Stimulated activated CD4-positive, alpha-beta T cell treated with anti-CD3 and anti-CD28 coated beads, Interleukin-1b, Interleukin-23, amount 100 ng/mL, for 24 hours (primary cell): ENCODE data around the gene ACR.
A peak's percentile ranks its signal among the peaks of the same experiment; 100 is the strongest.
"Not testable (repeated sequence)": the region's sequence is repeated elsewhere in the genome, so short reads cannot be mapped to it uniquely, and the experiment has no call there.

ENCODE experiments used
- DNase-seq, 4 experiments: peaks; one replicate each; pipeline ENCODE4 v3.0.0-alpha.2; 2020; ENCODE audit warnings: low read depth in 4 of 4, low spot score in 1 of 4

Gene ACR

DNA sequence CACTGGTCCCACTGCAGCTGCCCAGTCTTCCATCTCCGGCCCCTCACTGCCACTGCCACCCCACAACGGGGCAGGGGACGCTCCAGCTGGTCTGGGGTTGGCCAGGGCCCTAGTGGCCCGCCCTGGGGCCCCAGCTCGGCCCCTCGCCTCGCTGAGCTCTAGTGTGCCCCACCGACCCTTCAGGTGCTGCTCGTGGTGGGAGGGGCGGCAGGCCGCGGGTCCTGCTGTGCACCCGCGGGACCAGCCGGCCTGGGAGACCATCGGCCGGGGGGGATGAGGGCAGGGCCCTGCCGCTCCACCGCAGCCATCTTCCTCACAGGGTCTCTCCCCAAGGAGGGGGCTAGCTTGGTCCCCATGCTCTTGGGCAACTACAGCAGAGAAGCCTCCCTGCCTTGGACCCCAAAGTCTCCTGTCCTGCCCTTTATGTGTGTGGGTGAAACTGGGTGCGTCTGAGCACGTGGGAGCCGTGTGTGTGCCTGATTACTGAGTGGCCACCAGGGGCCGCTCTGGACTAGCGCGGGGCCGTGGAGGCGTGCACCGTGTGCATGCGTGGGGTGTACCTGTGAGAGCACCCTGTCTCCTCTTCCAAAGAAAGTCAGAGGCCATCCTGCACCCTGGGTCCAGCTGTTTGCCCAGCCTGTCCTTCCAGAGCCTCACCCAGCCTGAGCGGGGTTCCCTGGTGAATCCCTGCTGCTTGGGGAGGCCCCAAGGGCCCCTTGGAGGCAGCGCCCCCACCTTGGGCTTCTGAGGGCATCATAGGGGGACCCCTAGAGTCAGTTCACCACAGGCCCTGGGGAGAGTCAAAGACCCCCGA lies 6.0 kb upstream of the ACR start:
- peak; percentile 7 to 43 (median 22) for DNase-seq

DNA sequence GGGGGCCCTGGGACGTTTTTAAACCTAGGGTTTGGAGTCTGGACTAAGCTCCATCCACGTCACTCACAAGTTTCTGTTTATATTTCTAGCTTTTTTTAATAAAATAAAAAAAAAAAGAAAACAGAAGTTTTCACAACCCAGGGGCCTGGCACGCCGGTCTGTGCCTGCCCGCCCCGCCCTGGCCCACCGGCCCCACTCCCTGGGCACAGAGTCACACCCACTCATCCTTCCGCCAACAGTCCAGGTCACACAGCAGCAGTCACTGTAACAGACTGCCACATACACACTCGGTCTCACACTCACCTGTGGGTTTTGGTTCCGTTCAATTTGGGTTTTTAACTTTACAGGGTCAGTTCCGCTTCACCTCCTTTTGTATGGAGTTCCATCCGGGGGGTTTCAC lies 5.3 kb upstream of the ACR start:
- no peak for DNase-seq

DNA sequence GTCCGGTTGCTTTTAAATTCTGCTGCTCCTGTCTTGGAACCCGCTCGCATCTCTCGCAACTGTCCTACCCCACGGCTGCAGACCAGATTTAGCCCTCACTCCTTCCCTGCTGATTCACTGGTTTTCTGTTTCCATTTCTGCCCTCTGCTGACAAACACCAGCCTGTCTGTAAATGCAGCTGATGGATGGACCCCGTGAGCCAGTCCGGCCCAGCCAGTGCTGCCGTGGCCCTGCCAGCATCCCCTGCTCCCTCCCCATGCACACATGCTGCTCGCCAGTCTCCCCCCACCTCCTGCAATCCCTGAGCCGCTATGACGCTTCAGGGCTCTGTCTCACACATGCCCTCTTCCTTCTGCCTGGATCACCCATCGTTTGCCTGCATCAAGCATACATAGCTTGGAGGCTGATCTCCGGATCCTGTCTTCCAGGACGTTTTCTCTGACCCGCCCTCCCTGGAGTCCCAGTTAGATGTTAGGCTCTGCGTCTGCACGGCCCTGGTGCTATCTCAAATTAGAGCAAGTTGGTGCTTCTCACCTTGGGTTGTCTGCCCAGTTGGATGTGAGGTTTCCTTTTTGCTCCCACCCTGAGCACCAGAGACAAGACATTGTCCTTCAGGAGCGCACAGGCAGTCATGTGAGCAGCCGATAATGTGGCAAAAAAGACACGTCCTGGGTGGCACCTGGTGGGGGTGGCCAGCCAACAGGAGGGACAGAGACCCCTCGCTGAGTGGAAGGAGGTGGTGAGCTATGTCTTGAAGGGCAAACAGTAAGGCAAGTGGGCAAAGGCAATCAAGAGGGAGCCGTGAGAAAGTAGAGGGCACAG lies 4.3 kb upstream of the ACR start:
- DNase-seq, result no peak

DNA sequence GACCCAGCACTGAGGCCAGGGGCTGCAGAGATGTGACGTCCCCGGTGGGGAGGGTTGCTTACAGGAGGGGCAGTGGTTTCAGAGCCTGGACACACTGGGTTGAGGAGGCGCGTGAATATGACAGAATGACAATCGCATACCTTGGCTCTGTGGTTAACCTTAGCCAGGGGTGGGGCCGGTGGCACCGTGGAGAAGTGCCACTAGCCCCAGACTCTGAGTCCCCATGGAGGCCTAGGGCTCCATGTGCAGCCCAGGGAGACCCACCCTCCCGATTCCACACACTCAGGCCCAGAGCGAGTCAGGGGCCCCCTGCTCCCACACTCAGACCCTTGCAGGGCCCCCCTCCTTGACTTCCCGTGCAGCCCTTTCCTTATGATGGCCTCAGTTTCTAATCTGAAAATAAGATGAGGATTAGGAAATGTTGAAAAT lies 3.6 kb upstream of the ACR start:
- DNase-seq, result no peak

DNA sequence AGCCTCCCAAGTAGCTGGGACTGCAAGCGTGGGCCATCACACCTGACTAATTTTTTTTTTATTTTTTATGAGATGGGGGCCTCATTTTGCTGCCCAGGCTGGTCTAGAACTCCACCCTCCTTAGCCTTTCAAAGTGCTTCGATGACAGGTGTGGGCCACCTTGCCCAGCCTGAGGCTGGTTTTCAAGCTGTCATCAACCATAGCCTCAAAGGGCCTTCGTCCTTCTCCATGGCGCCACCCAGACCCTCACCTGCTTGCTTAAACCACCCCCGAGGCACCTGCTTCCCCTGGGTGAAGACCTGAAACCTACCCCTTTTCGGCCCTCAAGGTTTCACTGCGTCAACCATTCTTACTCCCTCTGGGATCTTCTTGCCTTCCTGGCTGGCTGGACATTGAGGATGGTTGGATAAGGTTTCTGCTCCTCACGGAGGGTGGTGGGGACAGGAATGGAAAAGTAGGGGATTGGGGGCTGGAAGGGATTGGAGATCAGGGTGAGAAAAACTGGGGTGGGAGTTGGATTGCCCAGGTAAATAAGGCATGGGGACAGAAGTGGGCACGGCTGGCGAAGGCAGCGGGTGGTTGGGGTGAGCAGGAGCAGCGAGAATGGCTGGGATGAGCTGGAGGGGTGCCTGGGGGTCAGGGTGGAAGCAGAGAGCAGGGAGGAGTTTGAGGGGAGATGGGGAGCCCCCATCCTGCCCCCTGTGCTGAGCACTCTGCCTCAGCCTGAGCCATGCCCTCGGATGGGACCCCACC lies 2.8 kb upstream of the ACR start:
- DNase-seq, result no peak

DNA sequence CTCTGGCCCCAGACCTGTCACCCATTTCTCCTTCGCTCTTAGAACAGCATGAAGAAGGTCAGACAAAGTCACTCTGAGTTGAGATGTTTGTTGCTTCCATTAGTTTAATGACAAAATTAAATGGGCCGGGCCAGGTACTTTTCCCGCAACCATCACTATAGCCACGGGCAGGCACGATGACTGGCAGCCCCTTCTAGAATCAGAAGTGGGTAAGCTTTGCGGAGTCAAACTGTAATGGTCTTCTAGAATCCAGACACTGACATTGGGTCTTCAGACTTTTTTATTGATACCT lies 2.3 kb upstream of the ACR start:
- no peak for DNase-seq

DNA sequence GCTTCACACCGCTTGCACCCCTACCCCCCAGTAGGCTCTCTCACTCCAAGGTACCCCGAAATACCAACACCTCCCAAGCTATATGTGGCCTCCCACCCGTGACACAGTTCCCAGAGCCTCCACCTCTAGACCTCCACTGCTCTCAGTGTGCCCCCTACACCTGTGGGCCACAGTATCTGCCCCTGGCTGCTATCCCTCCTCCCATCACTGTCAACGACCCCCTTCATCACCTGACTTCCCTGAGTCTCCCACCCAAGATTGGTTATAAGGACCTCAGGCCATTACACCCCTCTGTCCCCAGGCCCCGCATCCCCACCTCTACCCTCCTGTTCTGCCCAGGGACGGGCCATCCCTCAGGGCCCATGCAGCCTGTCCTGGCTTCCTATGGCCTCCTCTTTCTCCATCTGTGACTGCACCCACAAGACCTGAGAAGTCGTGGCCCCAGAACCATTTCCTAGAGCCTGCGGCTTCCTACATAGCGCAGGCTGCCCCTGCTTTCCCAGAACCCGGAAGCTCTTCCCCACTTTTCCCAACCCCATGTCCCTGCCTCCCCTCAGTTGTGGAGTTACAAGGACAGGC lies 734 bp downstream of the ACR start:
- DNase-seq, result no peak

DNA sequence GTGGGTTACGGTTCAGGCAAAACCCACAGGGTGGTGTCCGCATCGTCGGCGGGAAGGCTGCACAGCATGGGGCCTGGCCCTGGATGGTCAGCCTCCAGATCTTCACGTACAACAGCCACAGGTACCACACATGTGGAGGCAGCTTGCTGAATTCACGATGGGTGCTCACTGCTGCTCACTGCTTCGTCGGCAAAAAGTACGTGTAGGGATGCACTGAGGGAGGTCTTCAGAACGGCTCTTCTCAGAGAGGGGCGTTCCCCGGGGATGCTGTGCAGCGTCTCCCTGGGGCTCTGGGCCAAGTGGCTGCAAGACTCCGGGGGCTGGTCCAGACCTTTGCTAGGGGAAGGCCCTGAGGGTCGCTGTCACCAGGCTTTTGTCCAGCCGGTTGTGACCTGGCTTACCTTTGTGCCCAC lies 1.3 kb downstream of the ACR start:
- no peak for DNase-seq

DNA sequence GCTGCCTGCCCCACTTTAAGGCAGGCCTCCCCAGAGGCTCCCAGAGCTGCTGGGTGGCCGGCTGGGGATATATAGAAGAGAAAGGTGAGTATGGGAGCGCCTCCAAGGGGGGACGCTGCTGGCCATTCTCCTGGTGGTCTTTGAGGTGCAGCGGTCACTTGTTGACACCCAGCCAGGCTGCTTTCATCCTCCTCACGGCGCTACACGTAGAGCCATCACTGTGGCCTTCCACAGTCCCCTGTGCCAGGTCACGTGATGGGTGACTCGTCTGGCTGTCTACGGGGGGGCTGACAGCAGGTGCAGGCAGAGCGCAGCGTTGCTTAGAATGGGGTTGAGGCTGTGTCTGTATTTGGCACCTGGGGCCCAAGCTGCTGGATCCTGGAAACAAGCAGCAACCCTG lies 1.9 kb downstream of the ACR start:
- no peak for DNase-seq

DNA sequence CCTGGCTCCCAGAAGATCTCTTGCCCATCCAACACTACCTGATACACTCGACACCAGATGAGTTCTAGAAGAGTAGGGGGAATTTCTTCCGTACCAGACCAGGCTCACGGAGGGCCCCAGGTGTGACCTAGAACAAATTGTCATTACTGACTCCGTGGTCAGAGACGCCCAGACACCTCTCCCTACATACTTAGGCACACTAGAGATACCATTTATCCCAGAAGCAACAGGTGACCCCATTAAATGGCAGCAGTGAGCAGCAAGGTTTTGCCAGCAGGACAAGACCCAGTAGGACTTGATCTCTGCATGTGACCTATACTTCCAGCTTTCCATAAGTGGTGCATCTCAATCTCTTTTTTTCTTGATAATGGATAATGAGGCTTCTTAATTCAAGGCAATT lies 2.7 kb downstream of the ACR start:
- DNase-seq, result not testable (repeated sequence)

DNA sequence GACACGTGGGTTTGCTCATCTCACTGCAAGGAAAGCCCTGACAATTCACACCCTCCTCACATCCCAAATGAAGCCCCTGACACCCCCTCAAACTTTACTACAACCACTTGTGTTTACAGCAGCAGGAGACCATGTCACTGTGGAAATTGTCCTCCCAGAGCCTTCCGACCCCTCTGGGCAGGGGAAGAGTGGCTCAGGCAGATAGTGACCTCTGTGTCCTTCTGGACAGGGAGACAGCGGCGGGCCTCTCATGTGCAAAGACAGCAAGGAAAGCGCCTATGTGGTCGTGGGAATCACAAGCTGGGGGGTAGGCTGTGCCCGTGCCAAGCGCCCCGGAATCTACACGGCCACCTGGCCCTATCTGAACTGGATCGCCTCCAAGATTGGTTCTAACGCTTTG lies 6.4 kb downstream of the ACR start:
- not testable (repeated sequence) for DNase-seq

DNA sequence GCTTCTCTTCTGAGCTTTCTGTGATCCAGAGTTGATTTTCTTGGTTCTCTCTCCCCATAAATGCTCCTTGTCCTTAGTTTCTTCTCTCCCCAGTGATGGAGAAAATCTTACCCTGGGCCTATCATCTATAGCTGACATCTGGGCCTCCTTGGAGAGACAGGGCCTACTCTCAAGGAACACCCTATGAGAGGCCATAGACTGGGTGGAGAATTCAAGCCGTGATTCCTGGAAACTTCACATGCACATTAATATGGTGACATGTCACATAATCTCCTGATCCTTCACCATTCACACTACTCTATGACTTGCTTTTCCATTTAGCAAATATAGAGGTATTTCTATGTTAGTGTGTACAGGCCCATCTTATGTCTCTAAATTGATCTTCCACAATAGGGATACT lies 9.5 kb downstream of the ACR start:
- not testable (repeated sequence) for DNase-seq

DNA sequence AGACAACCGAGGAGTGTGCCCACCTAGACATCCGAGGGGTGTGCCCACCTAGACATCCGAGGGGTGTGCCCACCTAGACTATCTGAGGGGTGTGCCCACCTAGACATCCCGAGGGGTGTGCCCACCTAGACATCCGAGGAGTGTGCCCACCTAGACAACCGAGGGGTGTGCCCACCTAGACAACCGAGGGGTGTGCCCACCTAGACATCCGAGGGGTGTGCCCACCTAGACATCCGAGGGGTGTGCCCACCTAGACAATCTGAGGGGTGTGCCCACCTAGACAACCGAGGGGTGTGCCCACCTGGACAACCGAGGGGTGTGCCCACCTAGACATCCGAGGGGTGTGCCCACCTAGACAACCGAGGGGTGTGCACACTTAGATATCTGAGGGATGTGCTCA lies 10.6 kb downstream of the ACR start:
- not testable (repeated sequence) for DNase-seq

DNA sequence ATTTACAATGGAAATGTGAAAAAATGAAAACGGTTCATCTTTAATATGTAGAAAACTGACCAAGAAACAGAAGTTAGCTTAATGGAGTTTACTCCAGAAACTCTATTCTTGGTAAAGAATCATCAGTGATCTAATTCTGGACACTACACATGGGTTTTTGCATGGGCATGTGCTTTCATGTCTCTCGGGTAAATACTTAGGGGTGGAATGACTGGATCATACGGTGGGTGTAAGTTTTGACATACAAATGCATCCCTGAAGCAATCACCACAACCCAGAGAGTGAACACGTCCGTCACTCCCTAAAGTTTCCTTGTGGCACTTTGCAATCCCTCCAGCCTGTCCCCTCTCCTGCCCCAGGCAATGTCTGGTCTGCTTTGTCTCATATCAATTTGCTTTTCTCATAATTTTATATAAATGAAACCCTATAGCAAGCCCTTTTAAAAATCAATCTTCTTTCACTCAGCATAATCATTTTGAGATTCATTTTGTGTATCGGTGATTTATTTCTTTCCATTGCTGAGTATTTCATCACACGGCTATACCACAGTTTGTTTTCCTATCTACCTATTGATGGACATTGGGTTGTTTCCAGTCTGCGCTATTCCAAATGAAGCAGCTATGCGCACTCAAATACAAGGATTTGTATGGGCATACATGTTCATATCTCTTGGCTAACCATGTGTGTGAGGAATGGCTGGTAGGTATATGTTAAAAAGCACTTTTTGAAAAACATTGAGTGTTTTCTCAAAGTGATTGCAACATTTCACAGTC lies 11.5 kb downstream of the ACR start:
- not testable (repeated sequence) for DNase-seq

DNA sequence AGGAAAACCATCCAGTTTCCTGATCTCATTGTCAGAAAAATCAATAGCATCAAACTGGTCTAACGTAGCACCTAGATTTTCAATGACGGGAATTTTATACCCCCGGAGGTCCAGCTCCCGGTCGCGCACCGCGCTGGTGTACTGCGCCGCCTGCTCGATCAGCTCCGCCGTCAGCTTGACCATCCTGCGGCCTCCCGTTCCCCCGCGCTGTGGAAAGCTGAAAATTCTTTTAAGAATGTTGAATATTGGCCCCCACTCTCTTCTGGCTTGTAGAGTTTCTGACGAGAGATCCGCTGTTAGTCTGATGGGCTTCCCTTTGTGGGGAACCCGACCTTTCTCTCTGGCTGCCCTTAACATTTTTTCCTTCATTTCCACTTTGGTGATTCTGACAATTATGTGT lies 17.2 kb downstream of the ACR start:
- DNase-seq, result not testable (repeated sequence)

DNA sequence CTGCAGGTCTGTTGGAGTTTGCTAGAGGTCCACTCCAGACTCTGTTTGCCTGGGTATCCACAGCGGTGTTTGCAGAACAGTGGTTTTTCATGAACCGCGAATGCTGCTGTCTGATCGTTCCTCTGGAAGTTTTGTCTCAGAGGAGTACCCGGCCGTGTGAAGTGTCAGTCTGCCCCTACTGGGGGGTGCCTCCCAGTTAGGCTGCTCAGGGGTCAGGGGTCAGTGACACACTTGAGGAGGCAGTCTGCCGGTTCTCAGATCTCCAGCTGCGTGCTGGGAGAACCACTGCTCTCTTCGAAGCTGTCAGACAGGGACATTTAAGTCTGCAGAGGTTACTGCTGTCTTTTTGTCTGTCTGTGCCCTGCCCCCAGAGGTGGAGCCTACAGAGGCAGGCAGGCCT lies 18.4 kb downstream of the ACR start:
- DNase-seq, result not testable (repeated sequence)

DNA sequence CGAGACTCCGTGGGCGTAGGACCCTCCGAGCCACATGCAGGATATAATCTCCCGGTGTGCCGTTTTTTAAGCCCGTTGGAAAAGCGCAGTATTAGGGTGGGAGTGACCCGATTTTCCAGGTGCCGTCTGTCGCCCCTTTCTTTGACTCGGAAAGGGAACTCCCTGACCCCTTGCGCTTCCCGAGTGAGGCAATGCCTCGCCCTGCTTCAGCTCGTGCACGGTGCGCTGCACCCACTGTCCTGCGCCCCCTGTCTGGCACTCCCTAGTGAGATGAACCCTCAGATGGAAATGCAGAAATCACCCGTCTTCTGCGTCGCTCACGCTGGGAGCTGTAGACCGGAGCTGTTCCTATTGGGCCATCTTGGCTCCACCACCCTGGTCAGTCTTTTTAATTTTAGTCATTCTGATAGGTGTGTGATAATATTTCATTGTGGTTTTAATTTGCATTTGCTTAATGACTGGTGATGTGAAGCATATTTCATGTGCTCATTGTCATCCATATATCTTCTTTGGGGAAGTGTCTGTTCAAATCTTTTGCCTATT lies 19.0 kb downstream of the ACR start:
- peak in 3 of 4 experiments; percentile 3 to 32 (median 23) for DNase-seq

DNA sequence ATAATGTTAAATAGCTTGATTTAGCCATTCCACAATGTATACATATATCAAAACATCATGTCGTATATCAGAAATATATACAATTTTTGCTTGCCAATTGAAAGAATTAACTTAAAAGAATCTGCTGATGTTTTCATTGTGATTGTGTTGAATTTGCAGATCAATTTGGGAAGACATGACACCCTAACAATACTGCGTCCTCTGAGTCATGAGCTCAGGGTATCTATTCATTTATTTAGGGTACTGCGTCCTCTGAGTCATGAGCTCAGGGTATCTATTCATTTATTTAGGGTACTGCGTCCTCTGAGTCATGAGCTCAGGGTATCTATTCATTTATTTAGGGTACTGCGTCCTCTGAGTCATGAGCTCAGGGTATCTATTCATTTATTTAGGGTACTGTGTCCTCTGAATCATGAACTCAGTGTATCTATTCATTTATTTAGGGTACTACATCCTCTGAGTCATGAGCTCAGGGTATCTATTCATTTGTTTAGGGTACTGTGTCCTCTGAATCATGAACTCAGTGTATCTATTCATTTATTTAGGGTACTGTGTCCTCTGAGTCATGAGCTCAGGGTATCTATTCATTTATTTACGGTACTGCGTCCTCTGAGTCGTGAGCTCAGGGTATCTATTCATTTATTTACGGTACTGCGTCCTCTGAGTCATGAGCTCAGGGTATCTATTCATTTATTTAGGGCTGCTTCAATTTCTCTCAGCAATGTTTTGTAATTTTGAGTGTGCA lies 21.8 kb downstream of the ACR start:
- not testable (repeated sequence) for DNase-seq

DNA sequence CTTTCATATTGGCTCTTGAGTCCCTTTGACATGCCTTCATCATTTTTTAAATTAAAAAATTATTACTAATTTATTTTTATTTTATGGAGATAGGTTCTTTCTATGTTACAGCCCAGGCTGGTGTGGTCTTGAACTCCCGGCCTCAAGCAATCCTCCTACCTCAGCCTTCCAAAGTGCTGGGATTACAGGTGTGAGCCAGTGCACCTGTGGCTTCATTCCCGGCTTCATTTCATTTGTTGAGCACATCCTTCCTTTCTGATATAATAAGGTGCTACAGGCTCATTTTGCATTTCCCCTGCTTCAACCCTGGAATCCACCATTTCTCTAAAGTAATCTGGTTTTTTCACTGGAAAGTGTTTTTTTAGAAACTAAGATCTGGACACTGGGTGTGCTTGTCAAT lies 23.8 kb downstream of the ACR start:
- not testable (repeated sequence) for DNase-seq

DNA sequence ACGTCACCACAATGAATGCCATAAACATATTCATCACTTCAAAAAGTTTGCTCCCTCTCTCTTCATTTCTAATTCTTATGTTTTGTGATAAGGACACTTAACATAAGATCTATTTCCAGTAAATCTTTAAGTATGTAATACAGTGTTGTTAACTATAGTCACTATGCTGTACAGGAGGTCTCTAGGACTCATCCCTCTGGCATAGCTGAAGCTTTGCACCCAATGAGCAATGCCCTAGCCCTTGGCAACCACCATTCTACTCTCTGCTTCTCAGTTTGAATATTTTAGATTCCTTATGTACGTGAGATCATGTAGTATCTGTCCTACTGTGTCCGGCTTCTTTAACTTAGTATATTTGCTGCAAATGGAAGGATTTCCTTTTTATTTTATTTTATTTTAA lies 26.3 kb downstream of the ACR start:
- DNase-seq, result not testable (repeated sequence)
